Thoracic aorta (tissue), 2 donors: ENCODE measurements around the gene PCNX2. TPM values are rescaled to one million over a fixed set of nuclear protein-coding genes. Genes with fewer than 3 reads are reported as not detected.
A peak's percentile ranks its signal among the peaks of the same experiment; 100 is the strongest.

Experiments used
- ATAC-seq: fragments of 150-250 bp; one replicate; pipeline ENCODE4 v1.8.0; 2017; ENCODE audit warnings: low read depth; ENCODE audit not compliant: insufficient number of reproducible peaks, low FRiP score
- DNase-seq: peaks from one replicate; pipeline ENCODE4 v3.0.0-alpha.2; 2020; ENCODE audit warnings: low spot score
- H3K27ac ChIP-seq, 2 donors: fragments of 200-600 bp; sonication (generic); 1 replicate in 1 of 2; 2 replicates in 1 of 2; pipeline ENCODE4 v1.5.1; 2016; ENCODE audit warnings: mild to moderate bottlenecking in 2 of 2, moderate library complexity in 2 of 2
- H3K27me3 ChIP-seq: fragments of 200-600 bp; sonication (generic); replicated peaks from 2 replicates; pipeline ENCODE4 v1.6.0; 2016; ENCODE audit warnings: mild to moderate bottlenecking; ENCODE audit not compliant: insufficient read depth
- H3K36me3 ChIP-seq: fragments of 200-600 bp; sonication (generic); one replicate; pipeline ENCODE4 v1.5.1; 2016
- H3K4me1 ChIP-seq, 2 donors: fragments of 200-600 bp; sonication (generic); 1 replicate in 1 of 2; 2 replicates in 1 of 2; pipeline versions ENCODE4 v1.5.1 to v1.6.0; 2016; ENCODE audit warnings: low read depth in 2 of 2, mild to moderate bottlenecking in 1 of 2; ENCODE audit not compliant: control insufficient read depth in 1 of 2
- H3K4me3 ChIP-seq: fragments of 200-600 bp; sonication (generic); 2 replicates; pipeline ENCODE4 v1.5.1; 2016; ENCODE audit warnings: mild to moderate bottlenecking
- H3K9me3 ChIP-seq: fragments of 200-600 bp; sonication (generic); 2 replicates; pipeline ENCODE4 v1.5.1; 2016
- total RNA-seq, 2 donors: library from RNA; depleted of rRNA; stranded (reverse); fragments of >200 nt; gene quantifications; one replicate each; pipeline versions ENCODE4 v1.1.0 to v1.2.3, GENCODE V29; 2016
- TF ChIP-seq, protein P1 (sequence below): fragments of 200-600 bp; sonication (generic); IDR thresholded peaks from one replicate; pipeline ENCODE4 v1.5.1; 2019; ENCODE audit warnings: antibody characterized with exemption

The PCNX2 gene
- total RNA-seq, 2 donors from 2014 or later: 13.6 to 14.8 TPM

DNA sequence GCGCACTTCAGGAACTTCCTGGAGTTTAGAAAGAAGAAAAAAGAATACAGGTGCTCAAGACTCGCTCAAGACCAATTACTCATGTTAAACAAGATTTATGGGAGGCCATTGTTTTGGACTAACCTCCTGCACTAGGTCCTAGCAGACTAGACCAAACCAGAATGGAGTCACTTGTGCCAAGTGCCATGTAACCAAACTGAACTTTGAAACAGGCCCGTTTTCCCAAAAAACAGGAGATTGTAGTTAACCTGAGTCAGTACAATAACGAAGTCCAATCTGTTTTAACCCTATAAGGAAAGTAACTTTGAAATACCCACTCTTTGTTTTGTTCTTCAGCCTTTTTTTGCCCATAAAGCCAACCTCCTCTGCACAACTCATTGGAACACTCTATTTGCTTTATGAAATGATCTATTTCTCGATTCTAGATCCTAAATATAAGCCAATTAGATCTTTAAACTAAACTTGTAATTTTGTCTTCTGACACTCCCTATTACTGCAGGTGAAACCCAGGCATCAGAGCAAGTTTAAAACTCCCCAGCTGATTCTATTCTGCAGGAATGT, 345.8 kb downstream of the PCNX2 start:
- no peak for ATAC-seq
- Histone ChIP-seq H3K27me3 (no peaks in the 10 kb centered on the region), H3K27ac (peak overlapping the region; percentile 69 to 78), H3K4me1 (peaks cover 6 to 27% of the 10 kb centered on the region in 2 donors), H3K4me3 (peak overlapping the region; percentile 95), H3K9me3 (no peaks in the 10 kb centered on the region), H3K36me3 (no peaks in the 10 kb centered on the region)
- no peak for DNase-seq
- TF ChIP-seq, protein P1, sequence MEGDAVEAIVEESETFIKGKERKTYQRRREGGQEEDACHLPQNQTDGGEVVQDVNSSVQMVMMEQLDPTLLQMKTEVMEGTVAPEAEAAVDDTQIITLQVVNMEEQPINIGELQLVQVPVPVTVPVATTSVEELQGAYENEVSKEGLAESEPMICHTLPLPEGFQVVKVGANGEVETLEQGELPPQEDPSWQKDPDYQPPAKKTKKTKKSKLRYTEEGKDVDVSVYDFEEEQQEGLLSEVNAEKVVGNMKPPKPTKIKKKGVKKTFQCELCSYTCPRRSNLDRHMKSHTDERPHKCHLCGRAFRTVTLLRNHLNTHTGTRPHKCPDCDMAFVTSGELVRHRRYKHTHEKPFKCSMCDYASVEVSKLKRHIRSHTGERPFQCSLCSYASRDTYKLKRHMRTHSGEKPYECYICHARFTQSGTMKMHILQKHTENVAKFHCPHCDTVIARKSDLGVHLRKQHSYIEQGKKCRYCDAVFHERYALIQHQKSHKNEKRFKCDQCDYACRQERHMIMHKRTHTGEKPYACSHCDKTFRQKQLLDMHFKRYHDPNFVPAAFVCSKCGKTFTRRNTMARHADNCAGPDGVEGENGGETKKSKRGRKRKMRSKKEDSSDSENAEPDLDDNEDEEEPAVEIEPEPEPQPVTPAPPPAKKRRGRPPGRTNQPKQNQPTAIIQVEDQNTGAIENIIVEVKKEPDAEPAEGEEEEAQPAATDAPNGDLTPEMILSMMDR: no peak

DNA sequence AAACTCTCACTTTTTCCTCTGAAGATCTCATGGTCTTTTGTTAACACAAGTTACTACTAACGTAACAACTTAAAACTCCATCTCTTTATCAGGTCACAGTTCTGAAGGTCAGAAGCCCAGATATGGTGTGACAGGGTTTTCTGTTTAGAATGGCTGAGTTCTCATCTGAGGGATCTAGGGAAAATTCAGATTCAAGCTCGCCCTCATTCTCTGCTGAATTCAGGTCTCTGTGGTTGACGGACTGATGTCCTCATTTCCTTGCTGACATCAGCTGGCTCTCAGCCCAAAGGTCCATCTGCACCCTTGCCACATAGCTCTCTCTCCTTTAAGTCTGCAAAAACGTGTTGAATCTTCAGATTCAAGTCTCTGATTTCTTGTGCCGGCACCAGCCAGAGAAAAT, 351.2 kb downstream of the PCNX2 start:
- ATAC-seq: no peak

DNA sequence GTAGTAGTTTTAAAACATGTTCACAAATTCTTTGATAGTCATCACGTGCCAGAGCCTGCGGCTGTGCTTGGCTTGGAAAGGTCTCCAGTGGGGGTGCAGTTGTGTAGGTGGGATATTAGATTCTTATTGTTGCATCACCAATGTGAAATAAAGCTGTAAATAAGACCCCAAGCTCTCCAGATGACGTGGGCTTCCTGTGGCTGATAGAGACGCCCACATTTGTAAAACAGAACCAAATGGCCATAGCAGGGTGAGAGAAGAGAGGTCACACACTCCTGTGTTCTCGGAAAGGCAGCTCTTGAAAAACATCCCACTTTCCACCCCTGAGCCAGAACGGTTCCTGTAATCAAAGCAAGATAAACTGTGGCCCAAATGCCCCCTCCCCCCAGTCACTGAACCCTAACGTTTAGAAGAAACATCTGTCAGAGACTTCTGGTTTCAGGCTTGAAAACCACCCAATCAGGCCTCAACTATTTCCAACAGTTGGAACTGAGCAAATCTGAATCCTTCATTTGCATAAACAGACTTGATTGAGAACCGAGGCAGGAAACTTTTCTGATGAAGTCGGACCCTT, 351.8 kb downstream of the PCNX2 start:
- no peaks in the 10 kb centered on the region for H3K9me3 ChIP-seq
- no peak for ATAC-seq
- no peak overlapping the region for H3K4me3 ChIP-seq
- DNase-seq: no peak
- no peaks in the 10 kb centered on the region for H3K36me3 ChIP-seq
- no peak overlapping the region for H3K27ac ChIP-seq
- no peaks in the 10 kb centered on the region for H3K4me1 ChIP-seq
- TF ChIP-seq, protein P1: no peak
- H3K27me3 ChIP-seq: no peaks in the 10 kb centered on the region

More for the DNA sequence above, 351.2 kb downstream of the PCNX2 start:
- TF ChIP-seq, protein P1: no peak
- Histone ChIP-seq H3K27me3 (no peaks in the 10 kb centered on the region), H3K27ac (no peak overlapping the region), H3K4me1 (no peaks in the 10 kb centered on the region), H3K9me3 (no peaks in the 10 kb centered on the region), H3K36me3 (no peaks in the 10 kb centered on the region), H3K4me3 (no peak overlapping the region)
- no peak for DNase-seq

DNA sequence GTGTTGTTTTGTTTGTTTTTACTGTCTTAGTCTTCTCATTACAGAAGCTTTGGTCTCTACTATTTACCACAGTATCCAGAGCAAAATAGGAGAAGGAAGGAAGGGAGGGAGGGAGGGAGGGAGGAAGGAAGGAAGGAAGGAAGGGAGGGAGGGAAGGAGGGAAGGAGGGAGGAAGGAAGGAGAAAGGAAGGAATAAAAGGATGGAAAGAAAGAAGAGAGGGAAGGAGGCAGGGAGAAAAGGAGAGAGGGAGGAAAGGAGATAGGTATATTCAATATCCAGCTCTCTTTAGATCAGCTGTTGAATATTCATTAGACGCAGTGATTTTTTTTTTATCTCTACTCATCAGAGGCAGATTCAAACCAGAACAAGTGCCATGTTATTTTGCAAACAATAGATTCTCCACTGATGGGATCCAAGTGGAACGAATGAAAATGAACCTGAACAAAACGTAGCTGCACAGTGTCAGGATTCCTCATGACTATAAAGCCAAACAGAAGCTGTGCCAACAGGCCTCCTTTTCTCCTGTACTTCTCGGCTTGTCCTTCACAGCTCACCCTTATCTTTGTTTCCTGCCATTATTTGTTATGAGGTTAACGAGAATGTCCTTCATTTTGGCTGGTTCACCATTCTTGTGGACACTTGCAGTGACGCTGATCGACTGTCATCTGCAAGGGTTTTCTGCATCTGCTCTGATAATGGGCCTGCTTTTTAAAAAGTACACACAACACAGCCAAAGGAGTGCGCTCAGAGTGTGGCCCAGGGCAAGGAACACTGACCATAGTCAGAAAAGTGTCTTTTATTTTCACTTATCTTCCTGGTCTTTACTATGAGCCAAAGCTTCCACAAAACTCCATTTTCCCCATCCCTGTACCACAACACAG, 352.9 kb downstream of the PCNX2 start:
- Histone ChIP-seq H3K27ac (no peak overlapping the region), H3K4me1 (no peaks in the 10 kb centered on the region), H3K4me3 (no peak overlapping the region), H3K36me3 (no peaks in the 10 kb centered on the region), H3K27me3 (no peaks in the 10 kb centered on the region), H3K9me3 (no peaks in the 10 kb centered on the region)
- DNase-seq: no peak
- ATAC-seq: no peak
- TF ChIP-seq, protein P1: no peak

DNA sequence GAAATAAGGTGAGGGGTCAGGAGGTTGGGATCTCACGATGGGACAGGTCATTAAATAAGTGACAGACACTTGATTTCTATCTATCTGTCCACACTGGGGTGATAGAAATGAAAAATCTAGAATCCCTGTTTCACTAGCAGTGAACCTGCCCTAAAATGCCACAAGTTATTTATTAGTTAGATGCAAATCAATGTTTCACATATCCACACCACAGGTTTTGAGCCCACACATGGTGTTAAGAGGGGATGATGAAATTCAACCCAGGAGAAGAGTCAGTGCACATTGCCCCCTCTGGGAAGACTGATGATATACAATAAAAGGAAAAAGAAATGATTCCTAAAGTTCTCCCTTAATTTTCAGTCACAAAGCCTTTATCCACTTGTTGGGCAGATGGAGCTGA, 355.3 kb downstream of the PCNX2 start:
- DNase-seq: no peak
- TF ChIP-seq, protein P1: no peak
- Histone ChIP-seq H3K27me3 (no peaks in the 10 kb centered on the region), H3K4me3 (no peak overlapping the region), H3K36me3 (no peaks in the 10 kb centered on the region), H3K27ac (no peak overlapping the region), H3K4me1 (no peaks in the 10 kb centered on the region), H3K9me3 (no peaks in the 10 kb centered on the region)
- ATAC-seq: no peak
